ENCODE measurements around the gene ZNF718. TPM values are rescaled to one million over a fixed set of nuclear protein-coding genes. Genes with fewer than 3 reads are reported as not detected.
"Not testable (repeated sequence)": the region's sequence is repeated elsewhere in the genome, so short reads cannot be mapped to it uniquely, and the experiment has no call there.

The ZNF718 gene
- total RNA-seq (5.5 TPM), polyA plus RNA-seq (1 to 10 TPM; 2.3 to 5.0 (median 4.5) TPM)

DNA sequence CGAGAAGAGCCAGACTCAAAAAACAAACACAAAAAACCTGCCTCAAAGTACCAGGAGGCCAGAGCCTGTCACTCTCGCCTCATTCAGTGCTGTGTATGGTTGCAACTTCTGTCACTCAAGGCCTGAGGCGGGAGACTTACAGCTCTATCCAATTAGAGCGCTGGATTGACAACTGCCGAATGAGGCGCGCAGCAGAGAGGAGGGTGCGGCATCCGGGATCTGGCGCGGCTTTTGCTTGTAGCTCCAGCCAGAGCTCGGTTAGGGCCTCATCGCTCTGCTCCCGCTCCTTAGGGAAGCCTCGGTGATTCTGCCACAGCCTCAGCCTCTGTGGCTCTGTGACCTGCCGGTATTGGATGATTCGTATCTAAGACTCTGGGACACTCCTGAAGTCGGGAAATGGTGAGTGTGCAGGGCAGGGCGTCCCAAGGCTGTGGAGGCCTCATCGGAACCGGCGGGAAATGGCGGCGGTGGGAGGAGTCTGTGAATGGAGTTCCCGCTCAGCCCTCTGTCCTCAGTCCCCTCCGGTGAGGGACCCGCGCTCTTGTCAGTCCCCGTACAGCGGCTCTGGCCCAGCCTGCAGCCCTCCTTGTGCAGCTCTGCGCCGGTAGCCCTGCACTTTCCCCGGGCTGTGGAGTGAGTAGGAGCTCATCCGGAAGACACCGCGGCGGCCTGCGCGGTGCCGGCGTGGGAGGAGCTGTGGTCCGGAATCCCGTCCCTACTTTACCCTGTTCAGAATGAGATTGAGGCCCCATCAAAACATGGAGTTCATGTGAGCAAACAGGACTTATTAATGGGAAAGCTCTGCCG lies at the start of gene ZNF718:
ZNF718 (plus strand) TSS at position 227 of the 807 bp plus-strand sequence; CDS start at position 397, 170 bp downstream.
- Histone ChIP-seq H3K27ac (ENCODE audit: insufficient read depth, low read length, poor library complexity, severe bottlenecking) (peak within 1 kb of the TSS; percentile 88), H3K4me3 (ENCODE audit: low read depth, low read length) (peak within 1 kb of the TSS; percentile 87), H3K36me3 (ENCODE audit: control insufficient read depth, insufficient read depth, low read length) (peaks cover 27% of the 10 kb centered on the region), H3K27me3 (ENCODE audit: control insufficient read depth, insufficient read depth, low read length) (no peaks in the 10 kb centered on the region), H3K9me3 (ENCODE audit: control insufficient read depth in 2 of 2, low read length in 2 of 2) (peaks cover 20 to 61% of the 10 kb centered on the region in 2 experiments), H3K4me1 (ENCODE audit: control insufficient read depth, insufficient read depth, low read length, poor library complexity, severe bottlenecking) (peaks cover 20% of the 10 kb centered on the region)
- Mint-ChIP-seq H3K9me3 (peaks cover 0 to 68% (median 6%) of the 10 kb centered on the region in 7 donors), H3K27ac (peak within 1 kb of the TSS; percentile 91 to 97 (median 97)), H3K4me1 (peaks cover 11 to 47% (median 24%) of the 10 kb centered on the region in 4 donors), H3K36me3 (peaks cover 42% of the 10 kb centered on the region), H3K4me3 (peak within 1 kb of the TSS; percentile 97 to 100 (median 98)), H3K27me3 (peaks cover 5% of the 10 kb centered on the region)
- ATAC-seq (ENCODE audit: low read depth in 2 of 2): peak; percentile 97 to 99
- peak; percentile 82 to 95 (median 85) for DNase-seq

- no peak for ATAC-seq (ENCODE audit: low read depth in 2 of 2)
- Histone ChIP-seq H3K9me3 (ENCODE audit: control insufficient read depth in 2 of 2, low read length in 2 of 2) (peaks cover 74 to 92% of the 10 kb centered on the region in 2 experiments), H3K4me1 (ENCODE audit: control insufficient read depth, insufficient read depth, low read length, poor library complexity, severe bottlenecking) (no peaks in the 10 kb centered on the region), H3K4me3 (ENCODE audit: low read depth, low read length) (no peak overlapping the region), H3K27me3 (ENCODE audit: control insufficient read depth, insufficient read depth, low read length) (no peaks in the 10 kb centered on the region), H3K36me3 (ENCODE audit: control insufficient read depth, insufficient read depth, low read length) (peaks cover 10% of the 10 kb centered on the region), H3K27ac (ENCODE audit: insufficient read depth, low read length, poor library complexity, severe bottlenecking) (no peak overlapping the region)
- no peaks in the 10 kb centered on the region for H3K27me3 Mint-ChIP-seq
- H3K4me1 Mint-ChIP-seq: no peaks in the 10 kb centered on the region
- no peak overlapping the region for H3K4me3 Mint-ChIP-seq
- H3K27ac Mint-ChIP-seq: no peak overlapping the region
- DNase-seq: no peak
- peaks cover 0 to 70% (median 33%) of the 10 kb centered on the region in 7 donors for H3K9me3 Mint-ChIP-seq
- peaks cover 46% of the 10 kb centered on the region for H3K36me3 Mint-ChIP-seq
These were observed 38.4 kb upstream of the ZNF718 start for GRCh38 chr4:85951-86350.

- H3K4me3 ChIP-seq (ENCODE audit: low read depth, low read length); DNase-seq; ATAC-seq (ENCODE audit: low read depth in 2 of 2); H3K4me1 ChIP-seq (ENCODE audit: control insufficient read depth, insufficient read depth, low read length, poor library complexity, severe bottlenecking); H3K4me3 Mint-ChIP-seq; H3K36me3 ChIP-seq (ENCODE audit: control insufficient read depth, insufficient read depth, low read length); H3K27ac ChIP-seq (ENCODE audit: insufficient read depth, low read length, poor library complexity, severe bottlenecking); H3K4me1 Mint-ChIP-seq; H3K27me3 ChIP-seq (ENCODE audit: control insufficient read depth, insufficient read depth, low read length); H3K27ac Mint-ChIP-seq; H3K27me3 Mint-ChIP-seq: not testable (repeated sequence)
- peaks cover 76 to 94% of the 10 kb centered on the region in 2 experiments for H3K9me3 ChIP-seq (ENCODE audit: control insufficient read depth in 2 of 2, low read length in 2 of 2)
- H3K9me3 Mint-ChIP-seq: peaks cover 4 to 71% (median 36%) of the 10 kb centered on the region in 7 donors
- H3K36me3 Mint-ChIP-seq: peaks cover 44% of the 10 kb centered on the region
These were observed 37.6 kb upstream of the ZNF718 start for GRCh38 chr4:86559-87324.

DNA sequence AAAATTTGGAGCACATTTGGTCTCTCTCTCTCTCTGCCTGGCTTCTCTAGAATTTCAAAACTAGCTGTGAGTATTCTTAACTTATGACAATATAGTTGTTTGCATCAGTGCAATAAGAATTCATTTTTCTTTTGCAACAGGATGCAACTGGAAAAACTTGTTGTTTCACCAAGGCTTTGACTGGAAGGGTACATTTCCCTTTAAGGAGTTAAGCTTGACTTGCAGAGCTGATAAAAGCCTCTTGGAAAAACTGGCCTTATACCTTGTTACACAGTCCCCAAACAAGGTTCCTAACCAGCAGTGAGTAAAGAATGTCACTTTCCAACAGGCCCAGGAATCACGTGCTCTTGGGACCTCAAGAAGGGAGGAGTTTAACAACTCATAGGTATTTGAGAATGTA lies 25.9 kb upstream of the ZNF718 start:
- Histone ChIP-seq H3K4me3 (ENCODE audit: low read depth, low read length) (no peak overlapping the region), H3K36me3 (ENCODE audit: control insufficient read depth, insufficient read depth, low read length) (no peaks in the 10 kb centered on the region), H3K27me3 (ENCODE audit: control insufficient read depth, insufficient read depth, low read length) (no peaks in the 10 kb centered on the region), H3K9me3 (ENCODE audit: control insufficient read depth in 2 of 2, low read length in 2 of 2) (peaks cover 44 to 85% of the 10 kb centered on the region in 2 experiments), H3K4me1 (ENCODE audit: control insufficient read depth, insufficient read depth, low read length, poor library complexity, severe bottlenecking) (no peaks in the 10 kb centered on the region), H3K27ac (ENCODE audit: insufficient read depth, low read length, poor library complexity, severe bottlenecking) (no peak overlapping the region)
- H3K9me3 Mint-ChIP-seq: peaks cover 0 to 57% (median 13%) of the 10 kb centered on the region in 7 donors
- DNase-seq (no peak), ATAC-seq (ENCODE audit: low read depth in 2 of 2) (no peak)
- H3K4me1 Mint-ChIP-seq: no peaks in the 10 kb centered on the region
- H3K36me3 Mint-ChIP-seq: no peaks in the 10 kb centered on the region
- H3K27ac Mint-ChIP-seq: no peak overlapping the region
- H3K27me3 Mint-ChIP-seq: no peaks in the 10 kb centered on the region
- H3K4me3 Mint-ChIP-seq: no peak overlapping the region

- Mint-ChIP-seq H3K4me3 (no peak overlapping the region), H3K27me3 (no peaks in the 10 kb centered on the region), H3K4me1 (no peaks in the 10 kb centered on the region), H3K36me3 (no peaks in the 10 kb centered on the region), H3K27ac (no peak overlapping the region), H3K9me3 (peaks cover 2 to 51% (median 12%) of the 10 kb centered on the region in 7 donors)
- ATAC-seq (ENCODE audit: low read depth in 2 of 2): no peak
- Histone ChIP-seq H3K4me1 (ENCODE audit: control insufficient read depth, insufficient read depth, low read length, poor library complexity, severe bottlenecking) (no peaks in the 10 kb centered on the region), H3K27ac (ENCODE audit: insufficient read depth, low read length, poor library complexity, severe bottlenecking) (no peak overlapping the region), H3K36me3 (ENCODE audit: control insufficient read depth, insufficient read depth, low read length) (no peaks in the 10 kb centered on the region), H3K4me3 (ENCODE audit: low read depth, low read length) (no peak overlapping the region), H3K27me3 (ENCODE audit: control insufficient read depth, insufficient read depth, low read length) (no peaks in the 10 kb centered on the region), H3K9me3 (ENCODE audit: control insufficient read depth in 2 of 2, low read length in 2 of 2) (peaks cover 40 to 80% of the 10 kb centered on the region in 2 experiments)
- DNase-seq: no peak
These were observed 24.4 kb upstream of the ZNF718 start for GRCh38 chr4:99863-100262.

DNA sequence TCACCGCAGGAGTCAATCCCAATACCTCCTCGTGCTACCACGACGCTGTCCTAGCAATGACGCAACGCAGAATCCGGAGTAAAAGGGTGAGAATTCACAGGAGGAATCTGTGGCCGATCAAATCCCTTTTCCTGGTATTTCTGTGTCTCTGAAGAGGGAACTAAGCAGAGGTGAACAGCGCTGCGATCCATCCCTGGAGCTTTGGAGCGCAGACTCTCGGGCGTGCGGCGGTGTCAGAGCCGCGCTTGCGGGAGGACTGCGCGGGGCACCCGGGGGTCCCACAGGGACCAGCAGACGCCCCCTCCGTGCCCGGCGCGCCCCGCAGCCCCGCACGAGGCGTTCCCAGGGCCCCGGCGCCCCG lies 17.2 kb upstream of the ZNF718 start:
- Mint-ChIP-seq H3K4me3 (no peak overlapping the region), H3K27ac (no peak overlapping the region), H3K27me3 (peaks cover 21% of the 10 kb centered on the region), H3K9me3 (peaks cover 4 to 68% (median 20%) of the 10 kb centered on the region in 7 donors), H3K4me1 (peaks cover 0 to 4% (median 0%) of the 10 kb centered on the region in 4 donors), H3K36me3 (peaks cover 16% of the 10 kb centered on the region)
- Histone ChIP-seq H3K27ac (ENCODE audit: insufficient read depth, low read length, poor library complexity, severe bottlenecking) (no peak overlapping the region), H3K36me3 (ENCODE audit: control insufficient read depth, insufficient read depth, low read length) (no peaks in the 10 kb centered on the region), H3K27me3 (ENCODE audit: control insufficient read depth, insufficient read depth, low read length) (no peaks in the 10 kb centered on the region), H3K9me3 (ENCODE audit: control insufficient read depth in 2 of 2, low read length in 2 of 2) (peaks cover 29 to 88% of the 10 kb centered on the region in 2 experiments), H3K4me1 (ENCODE audit: control insufficient read depth, insufficient read depth, low read length, poor library complexity, severe bottlenecking) (no peaks in the 10 kb centered on the region), H3K4me3 (ENCODE audit: low read depth, low read length) (no peak overlapping the region)
- ATAC-seq (ENCODE audit: low read depth in 2 of 2): no peak
- DNase-seq: no peak

DNA sequence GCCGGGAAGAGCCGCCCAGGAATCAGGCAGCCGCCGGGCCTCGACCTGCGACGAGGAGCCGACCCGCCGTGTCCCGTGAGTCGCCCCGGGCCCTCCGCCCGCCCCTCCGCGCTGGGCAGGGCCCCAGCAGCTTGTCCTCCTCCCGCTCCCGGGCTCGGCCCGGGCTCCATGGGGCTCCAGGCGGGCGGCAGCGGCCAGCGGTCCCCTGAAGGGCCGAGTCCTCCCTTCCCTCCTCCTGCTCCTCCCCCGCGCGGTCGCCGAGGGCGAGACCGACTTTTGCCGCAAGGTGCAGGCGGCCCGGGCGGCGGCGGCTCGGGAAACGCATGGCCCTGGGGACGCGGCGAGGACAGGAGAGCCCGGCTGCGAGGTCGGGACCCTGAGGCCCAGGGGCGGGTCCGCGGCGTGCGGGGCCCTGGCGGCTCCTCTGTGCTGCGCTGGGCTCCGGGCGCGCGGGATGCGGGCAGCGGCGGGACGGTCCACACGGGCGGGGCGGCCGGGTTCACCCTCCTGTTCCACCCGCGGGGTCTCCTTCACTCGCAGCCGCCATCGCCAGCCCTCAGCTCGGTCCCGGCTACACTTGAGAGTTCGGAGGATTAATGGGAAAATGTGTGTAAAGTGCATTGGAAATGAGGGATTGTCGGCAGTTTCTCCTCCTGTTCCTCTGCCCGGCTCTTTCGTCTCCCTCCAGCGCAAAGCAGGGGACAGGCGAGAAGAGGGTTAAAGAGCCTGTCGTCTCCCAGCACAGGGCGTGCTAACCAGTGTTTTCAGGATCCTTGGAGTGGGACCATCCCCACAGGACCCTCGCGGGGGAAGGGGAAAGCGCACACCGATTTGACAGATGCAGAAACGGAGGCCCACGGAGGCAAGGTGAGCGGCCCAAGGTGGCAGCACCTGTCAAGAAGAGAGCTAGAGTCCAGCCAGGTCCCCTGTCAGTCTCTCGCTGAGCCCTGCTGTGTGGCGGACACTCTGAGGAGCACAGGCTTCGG lies 16.6 kb upstream of the ZNF718 start:
- Mint-ChIP-seq H3K27me3 (peaks cover 21% of the 10 kb centered on the region), H3K4me1 (peaks cover 0 to 4% (median 0%) of the 10 kb centered on the region in 4 donors), H3K4me3 (no peak overlapping the region), H3K9me3 (peaks cover 4 to 68% (median 20%) of the 10 kb centered on the region in 7 donors), H3K36me3 (peaks cover 16% of the 10 kb centered on the region), H3K27ac (no peak overlapping the region)
- Histone ChIP-seq H3K4me1 (ENCODE audit: control insufficient read depth, insufficient read depth, low read length, poor library complexity, severe bottlenecking) (no peaks in the 10 kb centered on the region), H3K4me3 (ENCODE audit: low read depth, low read length) (no peak overlapping the region), H3K36me3 (ENCODE audit: control insufficient read depth, insufficient read depth, low read length) (no peaks in the 10 kb centered on the region), H3K9me3 (ENCODE audit: control insufficient read depth in 2 of 2, low read length in 2 of 2) (peaks cover 27 to 85% of the 10 kb centered on the region in 2 experiments), H3K27ac (ENCODE audit: insufficient read depth, low read length, poor library complexity, severe bottlenecking) (no peak overlapping the region), H3K27me3 (ENCODE audit: control insufficient read depth, insufficient read depth, low read length) (no peaks in the 10 kb centered on the region)
- DNase-seq (no peak), ATAC-seq (ENCODE audit: low read depth in 2 of 2) (no peak)
